ENCODE results near the gene ROCK2. TPM values are rescaled to one million over a fixed set of nuclear protein-coding genes. Genes with fewer than 3 reads are reported as not detected.
"Not testable (repeated sequence)": the region's sequence is repeated elsewhere in the genome, so short reads cannot be mapped to it uniquely, and the experiment has no call there.

ROCK2 gene
- polyA plus RNA-seq, 1 experiment, result 6.0 TPM

DNA sequence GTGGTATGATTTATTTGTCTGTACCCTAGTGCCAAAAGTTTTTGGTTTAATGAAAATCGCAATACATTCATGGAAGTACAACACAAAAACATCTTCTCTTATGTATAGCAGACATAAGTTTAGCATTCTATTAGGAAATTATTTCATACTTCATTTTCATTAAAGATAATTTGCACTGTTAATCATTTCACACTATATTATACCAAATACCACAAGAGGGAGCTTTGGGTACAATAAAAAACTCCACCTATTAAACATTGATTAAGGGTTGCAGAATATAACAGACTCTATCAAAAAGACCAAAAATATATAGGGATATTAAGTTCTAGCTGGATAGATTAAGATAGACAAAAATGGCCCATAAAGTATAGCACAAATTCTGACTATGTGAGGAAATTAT lies 110.1 kb downstream of the ROCK2 start:
- no peaks in the 10 kb centered on the region for H3K27me3 ChIP-seq (ENCODE audit: control insufficient read depth, insufficient read depth, low read length)
- DNase-seq (ENCODE audit: low read depth), result no peak
- H3K36me3 ChIP-seq (ENCODE audit: control insufficient read depth, insufficient read depth, low read length), result no peaks in the 10 kb centered on the region
- TF ChIP-seq CTCF (IDR thresholded peaks at IDR 0.05; ENCODE audit: insufficient read depth, low read depth, low read length), result no peak
- ChIA-PET POLR2A (no interaction called here), CTCF (interaction anchor here (0.7 to 2.0 kb wide), 11 partner anchors 9 to 212 kb away, joined by 3 to 19 read pairs (median 5); partner anchors contain the start of gene ROCK2)
- H3K4me3 ChIP-seq (ENCODE audit: low read depth, low read length), result no peak overlapping the region

DNA sequence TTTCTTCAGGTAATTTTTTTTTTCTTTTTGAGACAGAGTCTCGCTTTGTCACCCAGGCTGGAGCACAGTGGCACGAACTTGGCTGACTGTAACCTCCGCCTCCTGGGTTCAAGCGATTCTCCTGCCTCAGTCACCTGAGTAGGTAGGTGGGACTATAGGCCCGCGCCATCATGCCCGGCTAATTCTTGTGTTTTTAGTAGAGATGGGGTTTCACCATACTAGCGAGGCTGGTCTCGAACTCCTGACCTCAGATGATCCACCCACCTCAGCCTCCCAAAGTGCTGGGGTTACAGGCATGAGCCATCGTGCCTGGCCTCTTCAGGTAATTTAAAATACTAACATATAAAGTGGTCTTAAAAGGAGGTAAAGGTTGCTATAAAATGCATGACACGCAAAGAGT lies 113.2 kb downstream of the ROCK2 start:
- DNase-seq (ENCODE audit: low read depth); H3K4me3 ChIP-seq (ENCODE audit: low read depth, low read length); POLR2A ChIA-PET; H3K36me3 ChIP-seq (ENCODE audit: control insufficient read depth, insufficient read depth, low read length); H3K27me3 ChIP-seq (ENCODE audit: control insufficient read depth, insufficient read depth, low read length): not testable (repeated sequence)
- CTCF ChIA-PET, result interaction anchor here (0.6 to 2.1 kb wide), 3 partner anchors 9 to 219 kb away, joined by 4 to 8 read pairs (median 5); no protein-coding TSS in a partner anchor

- ChIA-PET CTCF (interaction anchor here (1.0 to 2.9 kb wide), 3 partner anchors 58 to 218 kb away, joined by 3 to 13 read pairs (median 3); a partner anchor contains a TSS), POLR2A (no interaction called here)
These were observed 115.7 kb downstream of the ROCK2 start for GRCh38 chr2:11228692-11229091.

GRCh38 chr2:11227595-11227994 lies 116.8 kb downstream of the ROCK2 start:
- Histone ChIP-seq H3K36me3 (ENCODE audit: control insufficient read depth, insufficient read depth, low read length) (peaks cover 2% of the 10 kb centered on the region), H3K4me3 (ENCODE audit: low read depth, low read length) (no peak overlapping the region), H3K27me3 (ENCODE audit: control insufficient read depth, insufficient read depth, low read length) (no peaks in the 10 kb centered on the region)
- POLR2A ChIA-PET, result no interaction called here
- no peak for TF ChIP-seq CTCF (IDR thresholded peaks at IDR 0.05; ENCODE audit: insufficient read depth, low read depth, low read length)
- no peak for DNase-seq (ENCODE audit: low read depth)
- CTCF ChIA-PET, result interaction anchor here (1.0 to 2.9 kb wide), 3 partner anchors 59 to 219 kb away, joined by 3 to 13 read pairs (median 3); a partner anchor contains a TSS

More at GRCh38 chr2:11228692-11229091, 115.7 kb downstream of the ROCK2 start:
- DNase-seq (ENCODE audit: low read depth), result no peak
- no peak overlapping the region for H3K4me3 ChIP-seq (ENCODE audit: low read depth, low read length)
- TF ChIP-seq CTCF (IDR thresholded peaks at IDR 0.05; ENCODE audit: insufficient read depth, low read depth, low read length), result no peak
- H3K36me3 ChIP-seq (ENCODE audit: control insufficient read depth, insufficient read depth, low read length), result peaks cover 2% of the 10 kb centered on the region
- no peaks in the 10 kb centered on the region for H3K27me3 ChIP-seq (ENCODE audit: control insufficient read depth, insufficient read depth, low read length)

GRCh38 chr2:11224887-11225286 lies 119.5 kb downstream of the ROCK2 start:
- no peak for DNase-seq (ENCODE audit: low read depth)
- Histone ChIP-seq H3K36me3 (ENCODE audit: control insufficient read depth, insufficient read depth, low read length) (peaks cover 5% of the 10 kb centered on the region), H3K4me3 (ENCODE audit: low read depth, low read length) (no peak overlapping the region), H3K27me3 (ENCODE audit: control insufficient read depth, insufficient read depth, low read length) (no peaks in the 10 kb centered on the region)
- ChIA-PET POLR2A (no interaction called here), CTCF (interaction anchor here (0.7 to 1.7 kb wide), 3 partner anchors 9 to 392 kb away, joined by 3 to 4 read pairs (median 4); no protein-coding TSS in a partner anchor)
- TF ChIP-seq CTCF (IDR thresholded peaks at IDR 0.05; ENCODE audit: insufficient read depth, low read depth, low read length), result no peak

DNA sequence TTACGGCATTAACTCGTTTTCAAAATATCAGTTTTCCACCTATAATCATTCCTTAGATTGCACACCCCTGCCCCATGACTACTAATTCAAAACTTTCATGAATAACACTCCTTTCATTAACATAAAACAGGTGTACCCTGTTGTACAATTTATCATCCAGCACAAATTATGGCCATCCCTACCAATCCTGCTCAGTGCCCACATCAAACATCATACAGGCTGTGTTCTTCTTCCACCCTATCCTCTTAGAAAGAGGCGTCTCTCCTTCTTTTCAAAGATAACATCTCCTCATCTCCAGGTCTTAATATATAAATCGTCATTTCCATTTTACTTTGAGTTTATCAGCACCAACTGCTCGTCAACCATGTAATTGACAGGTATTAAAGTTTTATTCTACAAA lies 121.6 kb downstream of the ROCK2 start:
- Histone ChIP-seq H3K27me3 (ENCODE audit: control insufficient read depth, insufficient read depth, low read length) (no peaks in the 10 kb centered on the region), H3K4me3 (ENCODE audit: low read depth, low read length) (no peak overlapping the region), H3K36me3 (ENCODE audit: control insufficient read depth, insufficient read depth, low read length) (peaks cover 7% of the 10 kb centered on the region)
- ChIA-PET POLR2A (no interaction called here), CTCF (no interaction called here)
- DNase-seq (ENCODE audit: low read depth), result no peak
- TF ChIP-seq CTCF (IDR thresholded peaks at IDR 0.05; ENCODE audit: insufficient read depth, low read depth, low read length), result no peak
